K562 (cell line): ENCODE measurements around the gene SHE. TPM values are rescaled to one million over a fixed set of nuclear protein-coding genes. Genes with fewer than 3 reads are reported as not detected.
A peak's percentile ranks its signal among the peaks of the same experiment; 100 is the strongest.

Source experiments
- ATAC-seq: fragments of 200-7000 bp; cut with Tn5 transposase; 3 replicates; pipeline ENCODE4 v1.9.1; 2020; ENCODE audit warnings: moderate library complexity
- BruUV-seq: library from RNA; stranded (reverse); fragments of 400-500 nt; replicated peaks from 2 replicates; lab custom pipeline; 2021; lab: Mats Ljungman, UMichigan
- CTCF ChIA-PET: fragments of 300-600 bp; formaldehyde crosslinking; extraction: SDS; loops from one replicate; lab custom pipeline; 2021; ENCODE audit warnings: low intra/inter-chr PET ratio; lab: Yijun Ruan, JAX
- POLR2A ChIA-PET: fragments of 300-600, 350-650 bp; sonication (Branson Sonifier 250); formaldehyde crosslinking; extraction: SDS; loops from one replicate; lab custom pipeline; 2021; ENCODE audit warnings: antibody characterized with exemption, inconsistent platforms; lab: Yijun Ruan, JAX
- DNase-seq, 4 experiments: peaks; one replicate each; pipeline versions ENCODE4 v3.0.0 to v3.0.0-alpha.2; 2011 to 2018; ENCODE audit warnings: low spot score in 3 of 4, mixed read lengths in 3 of 4; ENCODE audit errors: extremely low read depth in 1 of 4
- FAIRE-seq: peaks from 2 replicates; lab custom pipeline; 2011; peaks lifted over from hg19 to GRCh38; lab: Jason Lieb, UNC
- H2AFZ ChIP-seq: 2 replicates; pipeline ENCODE4 v1.6.0; 2011; ENCODE audit warnings: low read depth, low read length, control low read depth, inconsistent platforms
- H3K27ac ChIP-seq: fragments of 200-600 bp; 3 replicates; pipeline ENCODE4 v1.8.0; 2011; ENCODE audit warnings: low read depth, mild to moderate bottlenecking, control low read depth, inconsistent platforms, low read length, moderate library complexity, mixed read lengths; ENCODE audit errors: extremely low read depth
- H3K27me3 ChIP-seq, 2 experiments: fragments of 300-600 bp in 1 of 2; 2 replicates in 1 of 2; 3 replicates in 1 of 2; pipeline versions ENCODE4 v1.6.0 to v1.8.0; 2011; ENCODE audit warnings: inconsistent platforms in 2 of 2, low read length in 2 of 2, mild to moderate bottlenecking in 1 of 2, mixed read lengths in 1 of 2, moderate library complexity in 1 of 2; ENCODE audit not compliant: control insufficient read depth in 2 of 2, insufficient read depth in 2 of 2
- H3K36me3 ChIP-seq: fragments of 300-600 bp; 3 replicates; pipeline ENCODE4 v1.8.0; 2011; ENCODE audit warnings: mild to moderate bottlenecking, low read length, inconsistent platforms; ENCODE audit not compliant: control insufficient read depth, insufficient read depth
- H3K4me1 ChIP-seq, 2 experiments: fragments of 200-600 bp in 1 of 2; replicated peaks in 1 of 2; 2 replicates in 1 of 2; 3 replicates in 1 of 2; pipeline versions ENCODE4 v1.5.1 to v1.8.0; 2011; ENCODE audit warnings: inconsistent platforms in 2 of 2, low read length in 2 of 2, mild to moderate bottlenecking in 1 of 2, mixed read lengths in 1 of 2, moderate library complexity in 1 of 2; ENCODE audit not compliant: control insufficient read depth in 2 of 2, insufficient read depth in 2 of 2
- H3K4me2 ChIP-seq: 2 replicates; pipeline ENCODE4 v1.6.1; 2011; ENCODE audit warnings: low read length, control low read depth, inconsistent platforms, mixed read lengths; ENCODE audit not compliant: insufficient read depth
- H3K4me3 ChIP-seq: fragments of 200-600 bp; sonication (generic), shearing (Covaris generic); 2 replicates; pipeline ENCODE4 v1.5.1; 2016; ENCODE audit warnings: control low read depth, inconsistent platforms
- H3K79me2 ChIP-seq: fragments of 200-600 bp; 3 replicates; pipeline ENCODE4 v1.8.0; 2011; ENCODE audit warnings: low read length, inconsistent platforms; ENCODE audit not compliant: control insufficient read depth, insufficient read depth
- H3K9ac ChIP-seq, 2 experiments: 2 replicates each; pipeline versions ENCODE4 v1.6.0 to v1.6.1; 2011; ENCODE audit warnings: low read depth in 2 of 2, low read length in 2 of 2, control low read depth in 1 of 2, inconsistent platforms in 1 of 2, mild to moderate bottlenecking in 1 of 2, mixed read lengths in 1 of 2; ENCODE audit not compliant: insufficient read depth in 1 of 2
- H3K9me1 ChIP-seq: one replicate; pipeline ENCODE4 v1.6.0; 2011; ENCODE audit warnings: inconsistent platforms, mild to moderate bottlenecking, low read length, moderate library complexity; ENCODE audit not compliant: control insufficient read depth, insufficient read depth
- H3K9me3 ChIP-seq: replicated peaks from 2 replicates; pipeline ENCODE4 v1.5.1; 2011; ENCODE audit warnings: low read depth, low read length, inconsistent platforms; ENCODE audit not compliant: control insufficient read depth, insufficient read depth
- H4K20me1 ChIP-seq: replicated peaks from 2 replicates; pipeline ENCODE4 v1.6.1; 2011; ENCODE audit warnings: low read length, inconsistent platforms, mixed read lengths; ENCODE audit not compliant: control insufficient read depth, insufficient read depth
- BMI1 ChIP-seq: fragments of 150-350 bp; IDR thresholded peaks from 2 replicates; pipeline ENCODE4 v1.6.1; 2014; ENCODE audit warnings: low read length
- CBX2 ChIP-seq: fragments of 200-600 bp; sonication (generic); IDR thresholded peaks from one replicate; pipeline ENCODE4 v1.6.1; 2012; ENCODE audit warnings: mild to moderate bottlenecking, low read length, inconsistent platforms; ENCODE audit not compliant: insufficient read depth, poor library complexity, severe bottlenecking
- HDAC2 ChIP-seq: fragments of 450-650 bp; IDR thresholded peaks from 2 replicates; pipeline ENCODE4 v1.6.1; 2016; ENCODE audit warnings: mild to moderate bottlenecking
- PBX2 ChIP-seq, 2 experiments: IDR thresholded peaks in 1 of 2; conservative IDR thresholded peaks in 1 of 2; 2 replicates each; pipeline ENCODE4 v1.6.1; 2016; ENCODE audit warnings: low read depth in 2 of 2, mild to moderate bottlenecking in 1 of 2, missing compliant biosample characterization in 1 of 2, missing genetic modification characterization in 1 of 2, moderate library complexity in 1 of 2
- POLR3G ChIP-seq: IDR thresholded peaks from 2 replicates; pipeline ENCODE4 v1.6.1; 2011; ENCODE audit not compliant: insufficient read length, insufficient replicate concordance; ENCODE audit errors: extremely low read depth
- STAT5A ChIP-seq: IDR thresholded peaks from 2 replicates; pipeline ENCODE4 v1.6.1; 2012; ENCODE audit warnings: low read length, inconsistent platforms, borderline replicate concordance
- TGIF2 ChIP-seq: sonication (generic); formaldehyde crosslinking; IDR thresholded peaks from 2 replicates; pipeline ENCODE4 v1.8.1; 2022; ENCODE audit warnings: mild to moderate bottlenecking, missing genetic modification reagents, moderate library complexity
- XRCC4 ChIP-seq: IDR thresholded peaks from one replicate; pipeline ENCODE4 v1.6.1; 2011; ENCODE audit not compliant: insufficient read depth, insufficient read length; ENCODE audit errors: extremely low read depth
- ZFP36 ChIP-seq: fragments of 150-350 bp; IDR thresholded peaks from 2 replicates; pipeline ENCODE4 v1.6.1; 2018; ENCODE audit warnings: low read length, low read depth; ENCODE audit not compliant: partially characterized antibody
- ZNF121 ChIP-seq: sonication (generic); formaldehyde crosslinking; conservative IDR thresholded peaks from 2 replicates; pipeline ENCODE4 v1.8.0; 2022; ENCODE audit warnings: missing genetic modification reagents
- WGBS: fragments of 100-300 bp; shearing (Covaris generic); methylation state at CpG from one replicate; pipeline ENCODE4 v1.1.6; 2016; ENCODE audit warnings: low coverage, mixed read lengths; ENCODE audit not compliant: insufficient coverage; ENCODE audit errors: missing lambda C conversion rate; 5-methylcytosine and 5-hydroxymethylcytosine counted together
- in situ Hi-C: fragments of 300-500 bp; cut with MboI; formaldehyde crosslinking; loops from 4 replicates; pipeline ENCODE4 v1.15.0; 2018; ENCODE audit warnings: inconsistent platforms, mixed read lengths
- intact Hi-C: fragments of 100-400 bp; cut with micrococcal nuclease; formaldehyde crosslinking; loops from 2 replicates; pipeline ENCODE4 v1.14.2; 2022
- polyA plus RNA-seq, 8 experiments: library from polyadenylated mRNA; depleted of rRNA in 4 of 8; stranded (reverse) in 5 of 8; unstranded in 3 of 8; fragments of >200 nt; fragmentation: Nextera tagmentation in 2 of 8; fragmentation: Illumina TruSeq in 1 of 8; extraction: Ambion mirVana in 2 of 8; extraction: Trizol in 1 of 8; gene quantifications; 2 replicates each; pipeline versions ENCODE4 v1.2.1 to v1.2.3, GENCODE V29; 2011 to 2014; ENCODE audit warnings: inconsistent platforms in 1 of 8, missing spikeins in 1 of 8
- total RNA-seq, 7 experiments: library from RNA; depleted of rRNA in 6 of 7; stranded (reverse); fragments of >200 nt in 6 of 7; fragmentation: Illumina TruSeq in 2 of 7; extraction: Trizol in 2 of 7; gene quantifications; 2 replicates each; pipeline versions ENCODE4 v1.2.1 to v1.2.3, GENCODE V29; 2011 to 2021; ENCODE audit warnings: low replicate concordance in 1 of 7
- TF ChIP-seq, protein P1 (sequence below), 2 experiments: fragments of 450-650 bp; formaldehyde crosslinking in 1 of 2; IDR thresholded peaks; 2 replicates each; pipeline versions ENCODE4 v1.4.0 to v1.6.1; 2014 to 2020; ENCODE audit warnings: mild to moderate bottlenecking in 2 of 2, borderline replicate concordance in 1 of 2, low read depth in 1 of 2

SHE gene
- total and polyA plus RNA-seq, 9 of the 15 experiments (the other 6 are each of a cell fraction or from before 2014, with no cell fraction given) = 0.01 to 0.05 TPM; not detected in 7

- Histone ChIP-seq H3K27ac (no peak overlapping the region), H3K27me3 (peaks cover 34 to 53% of the 10 kb centered on the region in 2 experiments), H3K4me1 (no peaks in the 10 kb centered on the region), H3K4me3 (no peak overlapping the region), H3K9me3 (no peaks in the 10 kb centered on the region), H2AFZ (no peak overlapping the region), H3K79me2 (no peaks in the 10 kb centered on the region), H4K20me1 (no peaks in the 10 kb centered on the region; the same call in 1 of the 2 replicates), H3K9ac (no peak overlapping the region), H3K9me1 (no peaks in the 10 kb centered on the region), H3K4me2 (no peak overlapping the region), H3K36me3 (no peaks in the 10 kb centered on the region)
- 5% methylated on average over 7 of the region's 7 CpGs for WGBS
- DNase-seq = no peak
- ChIA-PET CTCF (no interaction called here), POLR2A (interaction anchor here (0.6 to 1.5 kb wide), 3 partner anchors 14 to 127 kb away, joined by 3 read pairs; no protein-coding TSS in a partner anchor)
- ATAC-seq = no peak
- no peak for FAIRE-seq
- in situ Hi-C loops = no loop called here
- intact Hi-C loops = no loop called here
- BruUV-seq = no TSS peak
- TF ChIP-seq STAT5A = no peak
- no peak for TF ChIP-seq HDAC2
- TF ChIP-seq XRCC4 = no peak
- TF ChIP-seq CBX2 = peak; percentile 34
- TF ChIP-seq PBX2 (CRISPR knock-in tag; IDR thresholded peaks at IDR 0.05; ENCODE audit: low read depth) = no peak
- TF ChIP-seq PBX2 (tag; conservative IDR thresholded peaks at IDR 0.05; ENCODE audit: low read depth) = no peak
- TF ChIP-seq, protein P1, sequence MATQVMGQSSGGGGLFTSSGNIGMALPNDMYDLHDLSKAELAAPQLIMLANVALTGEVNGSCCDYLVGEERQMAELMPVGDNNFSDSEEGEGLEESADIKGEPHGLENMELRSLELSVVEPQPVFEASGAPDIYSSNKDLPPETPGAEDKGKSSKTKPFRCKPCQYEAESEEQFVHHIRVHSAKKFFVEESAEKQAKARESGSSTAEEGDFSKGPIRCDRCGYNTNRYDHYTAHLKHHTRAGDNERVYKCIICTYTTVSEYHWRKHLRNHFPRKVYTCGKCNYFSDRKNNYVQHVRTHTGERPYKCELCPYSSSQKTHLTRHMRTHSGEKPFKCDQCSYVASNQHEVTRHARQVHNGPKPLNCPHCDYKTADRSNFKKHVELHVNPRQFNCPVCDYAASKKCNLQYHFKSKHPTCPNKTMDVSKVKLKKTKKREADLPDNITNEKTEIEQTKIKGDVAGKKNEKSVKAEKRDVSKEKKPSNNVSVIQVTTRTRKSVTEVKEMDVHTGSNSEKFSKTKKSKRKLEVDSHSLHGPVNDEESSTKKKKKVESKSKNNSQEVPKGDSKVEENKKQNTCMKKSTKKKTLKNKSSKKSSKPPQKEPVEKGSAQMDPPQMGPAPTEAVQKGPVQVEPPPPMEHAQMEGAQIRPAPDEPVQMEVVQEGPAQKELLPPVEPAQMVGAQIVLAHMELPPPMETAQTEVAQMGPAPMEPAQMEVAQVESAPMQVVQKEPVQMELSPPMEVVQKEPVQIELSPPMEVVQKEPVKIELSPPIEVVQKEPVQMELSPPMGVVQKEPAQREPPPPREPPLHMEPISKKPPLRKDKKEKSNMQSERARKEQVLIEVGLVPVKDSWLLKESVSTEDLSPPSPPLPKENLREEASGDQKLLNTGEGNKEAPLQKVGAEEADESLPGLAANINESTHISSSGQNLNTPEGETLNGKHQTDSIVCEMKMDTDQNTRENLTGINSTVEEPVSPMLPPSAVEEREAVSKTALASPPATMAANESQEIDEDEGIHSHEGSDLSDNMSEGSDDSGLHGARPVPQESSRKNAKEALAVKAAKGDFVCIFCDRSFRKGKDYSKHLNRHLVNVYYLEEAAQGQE (IDR thresholded peaks at IDR 0.05; ENCODE audit: borderline replicate concordance) = no peak
- TF ChIP-seq, protein P1 (CRISPR knock-in tag; IDR thresholded peaks at IDR 0.05; ENCODE audit: low read depth) = no peak
- TF ChIP-seq ZFP36 = peak; percentile 61
- TF ChIP-seq ZNF121 (CRISPR knock-in tag) = no peak
- TF ChIP-seq BMI1 = peak; percentile 70
- TF ChIP-seq POLR3G = no peak
- TF ChIP-seq TGIF2 = no peak
Observed at GRCh38 chr1:154514066-154514553, 11.9 kb upstream of the SHE start.
